ENCODE measurements around the gene G3BP1. TPM values are rescaled to one million over a fixed set of nuclear protein-coding genes. Genes with fewer than 3 reads are reported as not detected.

G3BP1 gene
- total and polyA plus RNA-seq, 2 of the 13 experiments (the other 11 are each of a cell fraction or from before 2014, with no cell fraction given) = 36.7 to 320 TPM

DNA sequence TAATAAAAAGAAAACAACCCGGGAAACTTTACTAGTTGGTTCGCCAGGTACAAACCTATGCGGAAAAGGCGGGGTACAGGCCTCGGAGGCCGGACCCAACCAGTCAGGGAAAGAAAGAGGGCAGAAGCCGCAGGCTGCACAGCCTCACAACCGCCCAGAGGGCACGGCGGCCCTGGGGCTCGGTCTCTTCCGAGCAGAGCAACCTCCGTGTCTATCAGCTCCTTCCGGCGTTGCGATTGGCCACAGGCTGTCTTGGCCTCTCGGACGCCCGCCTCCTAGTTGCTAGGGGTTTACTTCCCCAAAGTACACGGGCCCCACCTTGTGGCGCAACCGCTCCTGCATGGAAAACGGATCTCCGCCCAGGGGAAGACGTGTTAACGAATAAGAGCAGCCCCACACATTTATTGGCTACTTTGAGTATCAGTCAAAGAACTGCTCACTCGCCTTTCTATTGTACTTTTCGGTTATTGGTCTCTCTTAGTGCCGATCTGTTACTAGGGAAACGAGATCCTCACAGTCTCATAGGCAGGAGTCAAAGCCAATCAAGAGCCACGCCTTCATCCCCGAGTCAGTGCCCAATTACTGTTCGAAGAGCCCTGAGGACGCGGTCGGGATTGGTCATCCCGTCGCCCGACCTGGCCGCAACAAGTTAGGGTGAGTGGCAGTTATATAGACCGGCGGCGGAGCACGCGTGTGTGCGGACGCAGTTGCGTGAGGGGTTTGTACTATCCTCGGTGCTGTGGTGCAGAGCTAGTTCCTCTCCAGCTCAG, at the start of gene G3BP1 (continued):
- TF ChIP-seq, protein P1, sequence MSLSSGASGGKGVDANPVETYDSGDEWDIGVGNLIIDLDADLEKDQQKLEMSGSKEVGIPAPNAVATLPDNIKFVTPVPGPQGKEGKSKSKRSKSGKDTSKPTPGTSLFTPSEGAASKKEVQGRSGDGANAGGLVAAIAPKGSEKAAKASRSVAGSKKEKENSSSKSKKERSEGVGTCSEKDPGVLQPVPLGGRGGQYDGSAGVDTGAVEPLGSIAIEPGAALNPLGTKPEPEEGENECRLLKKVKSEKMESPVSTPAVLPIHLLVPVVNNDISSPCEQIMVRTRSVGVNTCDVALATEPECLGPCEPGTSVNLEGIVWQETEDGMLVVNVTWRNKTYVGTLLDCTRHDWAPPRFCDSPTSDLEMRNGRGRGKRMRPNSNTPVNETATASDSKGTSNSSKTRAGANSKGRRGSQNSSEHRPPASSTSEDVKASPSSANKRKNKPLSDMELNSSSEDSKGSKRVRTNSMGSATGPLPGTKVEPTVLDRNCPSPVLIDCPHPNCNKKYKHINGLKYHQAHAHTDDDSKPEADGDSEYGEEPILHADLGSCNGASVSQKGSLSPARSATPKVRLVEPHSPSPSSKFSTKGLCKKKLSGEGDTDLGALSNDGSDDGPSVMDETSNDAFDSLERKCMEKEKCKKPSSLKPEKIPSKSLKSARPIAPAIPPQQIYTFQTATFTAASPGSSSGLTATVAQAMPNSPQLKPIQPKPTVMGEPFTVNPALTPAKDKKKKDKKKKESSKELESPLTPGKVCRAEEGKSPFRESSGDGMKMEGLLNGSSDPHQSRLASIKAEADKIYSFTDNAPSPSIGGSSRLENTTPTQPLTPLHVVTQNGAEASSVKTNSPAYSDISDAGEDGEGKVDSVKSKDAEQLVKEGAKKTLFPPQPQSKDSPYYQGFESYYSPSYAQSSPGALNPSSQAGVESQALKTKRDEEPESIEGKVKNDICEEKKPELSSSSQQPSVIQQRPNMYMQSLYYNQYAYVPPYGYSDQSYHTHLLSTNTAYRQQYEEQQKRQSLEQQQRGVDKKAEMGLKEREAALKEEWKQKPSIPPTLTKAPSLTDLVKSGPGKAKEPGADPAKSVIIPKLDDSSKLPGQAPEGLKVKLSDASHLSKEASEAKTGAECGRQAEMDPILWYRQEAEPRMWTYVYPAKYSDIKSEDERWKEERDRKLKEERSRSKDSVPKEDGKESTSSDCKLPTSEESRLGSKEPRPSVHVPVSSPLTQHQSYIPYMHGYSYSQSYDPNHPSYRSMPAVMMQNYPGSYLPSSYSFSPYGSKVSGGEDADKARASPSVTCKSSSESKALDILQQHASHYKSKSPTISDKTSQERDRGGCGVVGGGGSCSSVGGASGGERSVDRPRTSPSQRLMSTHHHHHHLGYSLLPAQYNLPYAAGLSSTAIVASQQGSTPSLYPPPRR (CRISPR knock-in tag; IDR thresholded peaks at IDR 0.05; ENCODE audit: borderline replicate concordance) = no peak
- TF ChIP-seq NFE2L1 (CRISPR knock-in tag; IDR thresholded peaks at IDR 0.05; ENCODE audit: borderline replicate concordance) (no peak), ZNF282 (IDR thresholded peaks at IDR 0.05; ENCODE audit: partially characterized antibody) (no peak), ZNF83 (CRISPR knock-in tag; IDR thresholded peaks at IDR 0.05; ENCODE audit: borderline replicate concordance) (no peak), ZNF296 (CRISPR knock-in tag; conservative IDR thresholded peaks at IDR 0.05) (no peak), PAX8 (CRISPR knock-in tag; IDR thresholded peaks at IDR 0.05; ENCODE audit: borderline replicate concordance) (no peak), NR2F6 (IDR thresholded peaks at IDR 0.05) (no peak), NR2F6 (CRISPR knock-in tag; IDR thresholded peaks at IDR 0.05) (no peak)
- TF ChIP-seq, protein P2, sequence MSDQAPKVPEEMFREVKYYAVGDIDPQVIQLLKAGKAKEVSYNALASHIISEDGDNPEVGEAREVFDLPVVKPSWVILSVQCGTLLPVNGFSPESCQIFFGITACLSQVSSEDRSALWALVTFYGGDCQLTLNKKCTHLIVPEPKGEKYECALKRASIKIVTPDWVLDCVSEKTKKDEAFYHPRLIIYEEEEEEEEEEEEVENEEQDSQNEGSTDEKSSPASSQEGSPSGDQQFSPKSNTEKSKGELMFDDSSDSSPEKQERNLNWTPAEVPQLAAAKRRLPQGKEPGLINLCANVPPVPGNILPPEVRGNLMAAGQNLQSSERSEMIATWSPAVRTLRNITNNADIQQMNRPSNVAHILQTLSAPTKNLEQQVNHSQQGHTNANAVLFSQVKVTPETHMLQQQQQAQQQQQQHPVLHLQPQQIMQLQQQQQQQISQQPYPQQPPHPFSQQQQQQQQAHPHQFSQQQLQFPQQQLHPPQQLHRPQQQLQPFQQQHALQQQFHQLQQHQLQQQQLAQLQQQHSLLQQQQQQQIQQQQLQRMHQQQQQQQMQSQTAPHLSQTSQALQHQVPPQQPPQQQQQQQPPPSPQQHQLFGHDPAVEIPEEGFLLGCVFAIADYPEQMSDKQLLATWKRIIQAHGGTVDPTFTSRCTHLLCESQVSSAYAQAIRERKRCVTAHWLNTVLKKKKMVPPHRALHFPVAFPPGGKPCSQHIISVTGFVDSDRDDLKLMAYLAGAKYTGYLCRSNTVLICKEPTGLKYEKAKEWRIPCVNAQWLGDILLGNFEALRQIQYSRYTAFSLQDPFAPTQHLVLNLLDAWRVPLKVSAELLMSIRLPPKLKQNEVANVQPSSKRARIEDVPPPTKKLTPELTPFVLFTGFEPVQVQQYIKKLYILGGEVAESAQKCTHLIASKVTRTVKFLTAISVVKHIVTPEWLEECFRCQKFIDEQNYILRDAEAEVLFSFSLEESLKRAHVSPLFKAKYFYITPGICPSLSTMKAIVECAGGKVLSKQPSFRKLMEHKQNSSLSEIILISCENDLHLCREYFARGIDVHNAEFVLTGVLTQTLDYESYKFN (CRISPR knock-in tag; conservative IDR thresholded peaks at IDR 0.05) = no peak
- TF ChIP-seq, protein P3, sequence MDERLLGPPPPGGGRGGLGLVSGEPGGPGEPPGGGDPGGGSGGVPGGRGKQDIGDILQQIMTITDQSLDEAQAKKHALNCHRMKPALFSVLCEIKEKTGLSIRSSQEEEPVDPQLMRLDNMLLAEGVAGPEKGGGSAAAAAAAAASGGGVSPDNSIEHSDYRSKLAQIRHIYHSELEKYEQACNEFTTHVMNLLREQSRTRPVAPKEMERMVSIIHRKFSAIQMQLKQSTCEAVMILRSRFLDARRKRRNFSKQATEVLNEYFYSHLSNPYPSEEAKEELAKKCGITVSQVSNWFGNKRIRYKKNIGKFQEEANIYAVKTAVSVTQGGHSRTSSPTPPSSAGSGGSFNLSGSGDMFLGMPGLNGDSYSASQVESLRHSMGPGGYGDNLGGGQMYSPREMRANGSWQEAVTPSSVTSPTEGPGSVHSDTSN (CRISPR knock-in tag; IDR thresholded peaks at IDR 0.05) = peak; percentile 99

Measured in HepG2 (cell line).